GM19455 (cell line): ENCODE data around the gene RO60.

ENCODE experiments used
- ATAC-seq: cut with Tn5 transposase; IDR thresholded peaks from one replicate; pipeline ENCODE4 v1.9.1; 2021; ENCODE audit not compliant: unreplicated experiment

The RO60 gene

DNA sequence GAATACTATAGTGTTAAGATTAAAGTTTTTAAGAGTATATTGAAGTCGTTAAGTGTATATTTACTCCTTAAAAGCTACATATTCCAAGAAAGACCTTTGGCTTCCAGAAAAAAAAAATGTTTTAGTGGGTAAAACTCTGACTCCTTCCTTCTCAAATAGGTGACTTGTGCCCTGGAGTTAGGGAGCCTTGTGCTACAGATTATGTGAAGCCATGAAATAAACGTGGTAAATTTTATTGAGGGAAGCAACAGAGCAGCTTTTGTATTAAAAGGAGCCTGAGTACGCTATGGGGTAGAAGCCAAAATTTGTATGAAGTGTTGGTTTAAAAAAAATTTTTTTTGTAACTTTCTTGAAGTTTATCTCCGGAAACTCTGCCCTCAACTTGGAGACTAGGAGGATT lies 994 bp downstream of the RO60 start:
- ATAC-seq, result no peak

DNA sequence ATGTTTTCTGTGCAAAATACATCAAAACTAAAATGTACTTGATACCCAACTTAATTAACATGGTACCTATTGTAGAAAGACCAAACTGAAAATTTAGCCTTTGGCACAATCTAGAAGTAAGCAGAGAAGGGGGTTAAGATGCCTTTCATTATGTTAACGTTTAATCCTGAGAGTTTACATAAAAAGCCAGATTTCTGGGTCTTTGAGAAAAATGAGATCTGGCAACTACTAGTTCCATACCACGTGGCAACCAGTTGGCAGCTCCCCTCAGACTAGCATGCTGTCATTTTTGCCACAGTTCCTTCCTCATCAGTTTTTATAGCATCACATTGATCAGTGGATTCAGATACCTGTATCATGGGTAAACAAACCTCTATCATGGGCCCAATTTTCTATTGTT lies 1.5 kb downstream of the RO60 start:
- no peak for ATAC-seq

DNA sequence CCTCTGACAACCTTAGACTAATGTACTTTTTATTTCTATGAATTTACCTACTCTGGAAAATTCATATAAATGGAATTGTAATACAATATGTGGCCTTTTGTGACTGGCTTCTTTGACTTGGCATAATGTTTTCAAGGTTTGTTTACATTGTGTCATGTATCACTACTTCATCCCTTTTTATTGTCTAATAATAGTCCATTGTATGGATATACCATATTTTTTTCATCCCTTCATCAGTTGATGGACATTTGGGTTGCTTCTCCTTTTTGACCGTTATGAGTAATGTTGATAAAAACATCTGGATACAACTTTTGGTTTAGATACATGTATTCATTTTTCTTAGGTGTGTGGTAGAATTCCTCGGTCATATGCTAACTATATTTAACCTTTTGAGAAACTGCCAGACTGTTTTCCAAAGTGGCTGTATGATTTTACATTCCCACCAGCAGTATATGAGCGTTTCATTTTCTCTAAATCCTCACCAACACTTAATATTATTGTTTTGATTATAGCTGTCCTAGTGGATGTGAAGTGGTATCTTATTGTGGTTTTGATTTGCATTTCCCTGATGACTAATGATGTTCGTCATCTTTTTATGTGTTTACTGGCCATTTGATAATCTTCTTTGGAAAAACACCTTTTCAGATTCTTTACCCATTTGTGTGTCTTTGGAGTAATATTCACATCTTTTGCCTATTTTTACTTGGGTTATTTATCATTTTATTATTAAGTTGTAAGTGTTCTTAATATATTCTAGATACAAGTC lies 3.5 kb downstream of the RO60 start:
- ATAC-seq, result no peak

DNA sequence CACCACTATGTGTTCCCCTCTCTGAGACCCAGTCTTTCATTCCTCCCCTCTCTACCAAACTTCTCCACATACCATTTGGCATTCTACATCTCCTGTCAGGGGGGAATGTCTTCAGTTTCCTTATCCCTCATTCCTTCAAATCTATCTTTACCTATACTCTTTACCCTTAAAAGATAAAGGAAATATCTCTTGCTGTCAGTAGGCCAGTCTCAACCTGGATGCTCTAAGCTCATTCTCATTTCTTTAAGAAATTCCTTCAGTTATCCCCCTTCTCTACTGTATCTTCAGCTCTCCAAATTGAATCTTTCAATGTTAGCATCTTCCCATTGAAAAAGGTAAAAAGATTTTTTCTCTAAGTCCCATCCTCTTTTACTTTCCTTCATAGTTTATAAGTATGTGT lies 6.5 kb downstream of the RO60 start:
- no peak for ATAC-seq

DNA sequence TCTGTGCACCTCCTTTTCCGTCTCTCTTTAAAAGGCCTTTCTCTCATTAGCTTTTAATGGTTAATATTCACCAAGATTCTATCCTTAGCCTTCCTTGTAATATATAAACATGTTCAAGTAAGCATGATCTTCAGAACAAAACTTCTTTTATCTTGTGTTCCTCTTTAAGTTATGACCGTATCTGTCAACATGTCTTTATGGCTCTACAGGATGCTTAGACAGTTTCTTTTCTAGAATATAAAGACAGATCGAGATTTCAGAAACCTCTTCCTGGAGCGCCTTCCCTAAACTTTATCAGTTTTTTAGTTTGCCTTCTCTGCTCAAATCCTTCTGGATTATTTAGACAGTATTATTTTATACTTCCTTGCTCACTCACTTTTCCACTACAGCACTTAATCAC lies 7.2 kb downstream of the RO60 start:
- peak; percentile 43 for ATAC-seq

DNA sequence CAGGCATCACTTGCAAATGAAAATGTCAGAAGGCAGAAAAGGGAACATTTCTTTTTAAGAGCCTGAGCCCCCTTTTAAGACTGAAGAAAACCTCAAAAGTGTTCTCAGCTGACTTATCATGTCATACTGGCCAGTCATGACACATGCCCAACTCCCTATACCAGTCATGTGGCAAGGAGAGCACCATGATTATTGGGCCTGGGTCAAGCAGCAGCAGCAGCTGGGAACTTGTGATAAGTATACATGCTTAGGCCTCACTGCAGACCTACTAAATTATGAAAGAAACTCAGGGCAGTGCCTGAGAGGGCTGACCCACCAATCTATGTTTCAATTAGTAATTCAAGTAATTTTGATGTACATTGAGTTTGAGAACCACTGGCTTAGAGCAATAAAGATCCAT lies 8.6 kb downstream of the RO60 start:
- ATAC-seq, result no peak

DNA sequence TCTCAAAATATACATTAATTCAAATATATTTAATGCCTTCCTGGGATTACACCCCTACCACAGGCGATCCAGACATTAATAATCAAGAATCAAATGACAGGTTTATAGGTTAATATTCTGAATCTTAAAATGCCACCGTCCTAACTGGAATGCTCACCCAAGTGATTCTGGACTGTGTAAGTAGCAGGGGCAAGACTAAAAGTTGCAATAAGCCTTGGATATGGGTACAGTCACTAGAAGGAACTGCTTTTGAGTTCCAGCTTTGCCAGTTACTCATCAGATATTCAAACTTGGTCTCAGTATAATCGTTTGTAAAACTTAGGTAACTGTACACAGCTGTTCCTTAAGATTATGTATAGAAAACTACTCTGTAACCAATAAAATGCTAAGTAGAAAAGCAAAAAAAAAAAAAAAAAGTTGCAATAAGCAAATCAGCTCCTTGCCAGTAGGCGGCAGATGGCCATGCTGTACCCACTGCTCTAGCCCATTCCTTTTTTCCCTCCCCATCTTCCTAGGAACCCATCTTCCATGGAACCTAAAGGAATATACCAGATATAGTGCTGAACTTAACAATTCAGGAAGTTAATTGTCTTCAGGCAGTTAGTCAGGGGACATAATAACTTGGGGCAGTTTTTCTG lies 10.5 kb downstream of the RO60 start:
- no peak for ATAC-seq

DNA sequence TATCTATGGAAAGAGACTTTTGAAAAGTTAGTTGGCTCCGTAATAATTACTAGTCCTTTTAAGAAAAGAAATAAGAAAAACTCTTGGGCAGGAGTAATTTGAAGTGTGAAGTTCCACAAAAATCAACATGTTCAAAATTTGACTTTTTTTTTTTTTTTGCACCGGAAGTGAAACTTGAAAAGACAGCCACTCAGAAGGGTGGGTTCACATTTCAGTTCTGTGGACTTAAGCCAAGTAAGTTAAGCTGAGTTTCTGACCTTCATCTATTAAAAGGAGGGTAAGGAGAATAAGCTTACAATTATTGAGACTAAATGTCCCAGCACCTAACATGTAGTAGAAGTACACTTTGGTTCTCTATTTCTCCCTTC lies 11.0 kb downstream of the RO60 start:
- ATAC-seq, result no peak

DNA sequence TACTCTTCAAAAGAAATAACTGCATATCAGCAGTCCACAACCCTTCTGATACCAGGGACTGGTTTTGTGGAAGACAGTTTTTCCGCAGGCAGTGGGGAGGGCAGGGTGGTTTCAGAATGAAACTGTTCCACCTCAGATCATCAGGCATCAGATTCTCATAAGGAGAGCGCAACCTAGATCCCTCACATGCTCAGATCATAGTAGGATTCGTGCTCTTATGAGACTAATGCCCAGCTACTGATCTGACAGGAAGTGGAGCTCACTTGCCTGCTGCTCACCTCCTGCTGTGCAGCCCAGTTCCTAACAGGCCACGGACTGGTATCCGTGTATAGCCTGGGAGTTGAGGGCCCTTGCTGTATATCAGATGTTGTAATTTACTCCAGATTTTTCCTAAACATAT lies 11.5 kb downstream of the RO60 start:
- peak; percentile 60 for ATAC-seq

DNA sequence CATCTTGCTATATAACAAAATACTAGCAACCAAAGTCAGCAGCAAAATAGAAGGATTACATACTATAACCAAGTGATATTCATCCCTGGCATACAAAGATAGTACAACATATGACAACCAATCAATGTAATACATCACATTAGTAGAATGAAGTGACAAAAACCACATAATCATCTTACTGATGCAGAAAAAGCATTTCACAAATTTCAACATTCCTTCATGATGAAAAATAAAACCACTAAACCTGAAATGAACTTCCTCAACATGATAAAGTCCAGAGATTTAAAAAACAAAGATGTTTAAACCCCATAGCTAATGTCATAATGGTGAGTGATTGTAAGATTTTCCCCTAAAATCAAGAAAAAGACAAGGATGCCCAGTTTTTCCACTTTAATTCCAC lies 18.6 kb downstream of the RO60 start:
- ATAC-seq, result no peak

DNA sequence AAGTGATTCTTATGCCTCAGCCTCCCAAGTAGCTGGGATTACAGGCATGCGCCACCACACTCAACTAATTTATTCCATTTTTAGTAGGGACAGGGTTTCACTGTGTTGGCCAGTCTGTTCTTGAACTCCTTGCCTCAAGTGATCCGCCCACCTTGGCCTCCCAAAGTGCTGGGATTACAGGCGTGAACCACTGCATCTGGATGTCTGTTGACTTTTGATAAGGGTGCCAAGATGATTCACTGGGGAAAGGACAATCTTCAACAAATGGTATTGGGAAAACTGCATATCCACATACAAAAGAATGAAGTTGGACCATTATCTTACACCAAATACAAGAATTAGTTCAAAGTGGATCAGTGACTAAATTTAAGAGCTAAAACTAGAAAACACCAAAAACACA lies 19.8 kb downstream of the RO60 start:
- no peak for ATAC-seq

DNA sequence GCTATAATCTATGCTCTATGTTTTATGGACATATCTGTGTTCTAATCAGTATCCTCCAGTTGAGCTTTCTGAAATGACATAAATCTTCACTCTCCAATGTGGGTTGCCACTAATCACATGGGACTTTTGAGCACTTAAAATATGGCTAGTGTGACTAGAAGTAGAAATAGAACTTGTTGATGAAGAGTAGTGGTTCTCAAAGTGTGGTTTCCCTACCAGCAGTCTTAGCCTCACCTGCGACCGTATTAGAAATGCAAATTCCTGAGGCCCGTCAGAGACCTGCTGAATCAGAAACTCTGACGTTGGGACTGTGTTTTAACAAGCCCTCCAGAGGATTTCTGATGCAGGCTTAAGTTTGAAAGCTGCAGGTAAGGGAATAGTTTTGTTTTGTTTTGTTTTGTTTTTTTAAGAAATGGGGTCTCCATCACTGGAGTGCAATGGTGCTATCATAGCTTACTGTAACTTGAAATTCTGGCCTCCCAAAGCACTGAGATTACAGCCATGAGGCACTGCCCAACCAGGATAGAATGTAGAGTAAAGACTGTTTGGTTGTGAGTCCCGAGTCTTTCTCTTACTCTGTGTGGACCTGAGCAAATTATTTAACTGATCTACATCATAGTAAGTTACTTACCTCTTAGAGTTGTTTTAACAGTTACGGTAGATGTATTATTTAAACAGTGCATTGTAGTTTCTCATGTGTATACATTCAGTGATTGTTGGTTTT lies 24.1 kb downstream of the RO60 start:
- peak; percentile 99 for ATAC-seq

DNA sequence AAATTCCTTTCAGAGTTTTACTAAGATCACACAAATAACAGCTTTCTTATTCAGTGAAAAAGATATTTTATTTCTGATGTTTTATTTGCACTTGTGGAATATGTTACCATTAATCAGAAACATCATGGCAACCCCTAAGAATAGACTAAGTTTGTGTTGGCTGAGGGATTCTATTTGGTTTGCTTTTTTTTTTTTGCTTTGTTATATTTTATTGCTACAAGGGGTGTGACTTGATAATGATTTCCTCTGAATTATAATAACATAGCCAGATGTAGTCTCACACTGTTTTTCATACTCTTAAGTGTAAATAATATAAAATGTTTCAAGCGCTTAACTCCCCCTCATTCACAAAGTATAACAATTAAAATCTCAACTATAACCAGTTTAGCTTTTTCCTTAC lies 25.9 kb downstream of the RO60 start:
- ATAC-seq, result no peak

DNA sequence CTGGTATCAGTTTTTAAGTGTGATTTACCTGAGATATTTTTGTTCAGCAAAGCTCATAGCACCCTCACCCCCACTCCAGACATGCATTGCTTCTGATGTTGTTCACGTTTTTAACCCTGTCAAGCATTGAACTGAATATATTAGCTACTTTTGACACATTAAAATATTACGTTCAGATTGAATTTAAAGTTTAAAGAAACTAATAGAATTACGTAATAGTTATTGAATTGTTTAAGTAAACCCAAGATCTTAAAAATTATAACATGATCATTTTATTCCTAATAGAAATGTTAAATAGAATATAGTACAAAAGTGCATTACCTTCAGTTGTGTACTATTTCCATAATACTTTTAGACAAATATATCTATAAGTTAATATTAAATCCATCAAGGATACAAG lies 26.9 kb downstream of the RO60 start:
- ATAC-seq, result no peak

DNA sequence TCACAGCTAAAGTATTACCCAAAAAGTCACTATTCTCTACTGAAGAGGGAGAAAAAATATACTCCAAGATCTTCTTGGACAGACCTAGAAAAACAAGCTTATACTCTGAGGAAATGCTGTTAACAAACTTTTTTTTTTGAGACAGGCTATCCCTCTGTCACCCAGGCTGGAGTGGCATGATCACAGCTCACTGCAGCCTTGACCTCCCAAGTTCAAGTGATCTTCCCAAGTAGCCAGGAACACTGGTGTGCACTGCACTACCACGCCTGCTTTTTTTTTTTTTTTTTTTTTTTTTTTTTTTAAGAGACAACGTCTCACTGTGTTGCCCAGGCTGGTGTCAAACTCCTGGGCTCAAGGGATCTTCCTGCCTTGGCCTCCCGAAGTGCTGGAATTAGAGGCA lies 28.5 kb downstream of the RO60 start:
- ATAC-seq, result no peak

DNA sequence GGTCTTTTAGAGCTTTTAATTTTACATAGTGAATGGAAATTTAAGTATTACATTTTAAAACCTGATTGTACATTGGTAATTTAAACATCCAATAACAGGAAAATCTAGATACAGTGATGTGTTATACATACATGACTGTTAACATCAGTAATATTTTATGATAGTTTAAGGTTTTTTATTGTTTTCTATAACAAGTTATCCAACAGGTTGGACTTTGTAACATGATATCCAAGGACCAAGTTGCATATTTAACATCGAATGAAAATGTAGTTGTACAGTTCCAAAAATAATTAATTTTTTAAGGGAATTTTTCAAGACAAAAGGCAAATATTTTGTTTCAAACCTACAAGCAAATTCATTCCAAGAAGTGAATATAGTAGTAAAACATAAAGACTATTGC lies 31.5 kb downstream of the RO60 start:
- no peak for ATAC-seq

DNA sequence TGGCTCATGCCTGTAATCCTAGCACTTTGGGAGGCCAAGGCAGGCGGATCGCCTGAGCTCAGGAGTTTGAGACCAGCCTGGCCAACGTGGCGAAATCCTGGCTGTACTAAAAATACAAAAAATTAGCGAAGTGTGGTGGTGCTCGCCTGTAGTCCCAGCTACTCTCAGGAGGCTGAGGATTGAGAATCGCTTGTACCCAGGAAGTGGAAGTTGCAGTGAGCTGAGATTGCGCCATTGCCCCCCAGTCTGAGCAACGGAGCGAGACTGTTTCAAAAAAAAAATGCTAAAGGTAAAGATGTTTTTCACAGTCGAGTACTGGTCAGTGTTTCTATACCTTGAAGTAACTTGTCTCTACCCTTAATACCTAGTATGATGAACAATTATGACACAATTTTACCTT lies 34.7 kb downstream of the RO60 start:
- ATAC-seq, result no peak

DNA sequence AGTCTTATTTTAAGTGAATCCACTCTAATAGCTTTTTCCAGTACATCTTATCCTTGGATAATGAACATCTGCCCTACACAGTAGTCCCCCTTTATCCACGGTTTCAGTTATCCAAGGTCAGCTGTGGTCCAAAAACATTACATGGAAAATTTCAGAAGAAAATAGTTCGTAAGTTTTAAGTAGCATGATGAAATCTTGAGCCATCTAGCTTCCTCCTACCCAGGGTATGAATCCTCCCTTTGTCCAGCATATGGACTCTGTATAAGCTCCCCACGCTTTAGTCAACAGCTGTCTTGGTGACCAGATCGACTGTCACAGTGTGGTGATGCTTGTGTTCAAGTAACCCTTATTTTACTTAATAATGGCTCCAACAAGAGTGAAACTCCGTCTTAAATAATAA lies 43.2 kb downstream of the RO60 start:
- ATAC-seq, result no peak

DNA sequence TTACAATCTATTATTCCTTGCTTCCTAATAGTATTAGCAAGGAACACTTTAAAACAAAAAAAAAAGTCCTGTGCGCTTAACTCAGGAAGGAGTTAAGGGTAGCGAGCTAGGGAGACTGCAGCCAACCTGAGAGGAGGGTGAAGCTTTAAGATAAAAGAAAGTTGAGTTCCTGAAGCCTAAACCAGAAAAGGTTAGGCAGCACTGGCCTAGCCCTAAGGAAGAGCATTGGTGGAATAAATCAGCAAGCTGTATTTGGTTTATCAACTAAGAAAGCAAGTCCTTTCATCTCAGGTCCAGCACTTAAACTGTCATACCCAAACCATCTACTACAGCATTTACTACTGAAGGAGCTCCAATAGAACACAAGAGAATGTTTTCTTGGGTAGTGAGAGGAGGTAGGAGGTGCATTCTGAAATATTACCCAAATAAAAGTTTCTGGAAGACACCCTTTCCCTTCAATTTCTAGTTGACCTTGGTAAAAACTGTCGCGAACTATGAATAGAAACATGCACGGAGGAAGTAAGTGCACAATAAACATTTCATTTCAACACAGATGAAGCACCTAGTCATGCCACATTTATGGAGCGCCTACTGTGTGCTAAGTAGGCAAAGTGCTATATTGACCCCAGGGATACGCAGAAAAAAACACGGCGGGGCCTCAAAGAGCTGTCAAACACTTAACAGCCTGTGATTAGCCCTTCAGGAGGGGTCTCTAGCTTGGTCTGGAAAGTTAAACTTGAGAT lies 44.5 kb downstream of the RO60 start:
- ATAC-seq, result no peak

DNA sequence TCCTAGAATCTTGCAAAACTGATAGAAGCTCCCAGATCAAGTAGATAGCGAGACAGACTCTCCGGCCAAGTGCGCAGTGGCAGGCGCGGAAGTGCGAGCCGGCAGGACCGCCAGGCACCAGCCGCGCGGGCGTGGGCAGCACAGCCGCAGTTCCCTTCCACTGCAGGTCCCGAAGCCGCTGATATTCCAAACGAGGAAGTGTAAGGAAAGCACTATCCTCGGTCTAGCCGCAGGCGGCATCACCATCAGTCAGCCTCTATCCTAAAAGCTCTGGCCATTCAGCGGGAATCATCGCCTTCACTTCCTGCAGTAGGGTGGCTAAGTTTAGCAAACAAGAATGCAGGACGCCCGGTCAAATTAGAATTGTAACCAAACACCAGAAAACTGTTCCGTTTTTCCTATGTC lies 45.1 kb downstream of the RO60 start:
- peak; percentile 40 for ATAC-seq

DNA sequence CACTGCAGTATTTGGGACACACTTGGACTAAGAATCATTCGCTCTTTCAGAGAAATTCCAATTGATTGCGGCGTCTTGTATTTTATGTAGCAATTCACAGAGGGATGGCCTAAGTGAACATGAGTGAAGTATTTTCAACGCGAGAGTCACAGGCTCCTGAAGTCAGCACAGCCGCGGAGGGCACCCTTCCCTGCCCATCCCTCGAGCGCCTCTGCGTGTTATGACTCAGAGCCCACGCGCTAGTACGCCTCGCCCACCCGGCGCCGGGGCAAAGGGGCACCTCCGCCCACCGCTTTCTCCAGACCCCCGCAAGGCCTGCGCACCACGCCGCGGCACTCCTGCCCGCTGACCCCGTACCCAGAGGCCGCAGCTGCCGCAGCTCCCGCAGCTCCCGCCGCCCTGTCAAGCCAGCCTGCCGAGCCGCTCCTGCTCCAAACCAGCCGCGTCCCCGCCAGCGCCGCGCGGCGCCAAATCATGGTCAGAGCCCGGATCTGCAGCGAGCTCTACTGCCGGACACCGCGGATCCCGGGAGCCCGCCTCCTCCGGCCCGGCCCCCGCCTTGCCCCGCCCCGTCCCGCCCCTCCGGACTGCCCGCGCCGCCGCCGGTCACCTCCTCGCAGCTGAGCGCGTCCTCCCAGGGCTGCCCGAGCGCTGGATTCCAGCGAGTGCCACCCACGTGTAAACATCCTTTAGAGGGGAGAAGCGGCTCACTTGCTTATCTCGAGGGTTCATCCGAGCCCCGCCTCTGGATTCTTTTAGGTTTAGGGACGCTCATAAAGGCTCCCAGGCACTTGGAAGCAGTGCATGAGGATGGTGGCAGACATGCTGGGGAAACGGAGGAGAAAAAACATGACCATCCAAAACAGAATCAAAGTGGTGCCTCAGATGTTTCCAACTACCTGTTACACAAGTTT lies 45.8 kb downstream of the RO60 start, which contains the start of gene GLRX2:
Gene GLRX2, minus strand, starts transcription at position 508 of the 914 bp plus-strand sequence. Its CDS starts 32 bp downstream, at position 476.
- ATAC-seq, result peak; percentile 92
